ENCODE results near the gene PCNT. TPM values are rescaled to one million over a fixed set of nuclear protein-coding genes. Genes with fewer than 3 reads are reported as not detected.

Gene PCNT
- total and polyA plus RNA-seq, 10 of the 15 experiments (the other 5 are each of a cell fraction or from before 2014, with no cell fraction given): 2.9 to 39.6 (median 20.5) TPM

GRCh38 chr21:46299167-46299566 is 24.8 kb upstream of the PCNT start (continued):
- no peak for TF ChIP-seq RBBP5 (conservative IDR thresholded peaks at IDR 0.05)

- no peaks in the 10 kb centered on the region for H3K9me3 ChIP-seq (replicated peaks; ENCODE audit: control insufficient read depth, insufficient read depth, low read length)
- H3K36me3 ChIP-seq (ENCODE audit: control insufficient read depth in 2 of 2, insufficient read depth in 2 of 2, low read length in 1 of 2): peaks cover 3 to 12% of the 10 kb centered on the region in 2 experiments; a peak in 3 of 4 replicates
These were observed 22.2 kb upstream of the PCNT start for GRCh38 chr21:46301759-46302158.

More at GRCh38 chr21:46301759-46302158, 22.2 kb upstream of the PCNT start:
- intact Hi-C loops (cut with micrococcal nuclease; ENCODE audit: unreplicated experiment): no loop called here
- TF ChIP-seq E4F1 (IDR thresholded peaks at IDR 0.05; ENCODE audit: borderline replicate concordance, partially characterized antibody) (no peak), PBX3 (IDR thresholded peaks at IDR 0.05; ENCODE audit: insufficient replicate concordance, low read depth, low read length) (no peak), RFX5 (IDR thresholded peaks at IDR 0.05; ENCODE audit: low read depth, low read length) (no peak), ATF2 (IDR thresholded peaks at IDR 0.05; ENCODE audit: low read length) (no peak), POU2F2 (IDR thresholded peaks at IDR 0.05; ENCODE audit: borderline replicate concordance, low read depth, low read length) (no peak), ZNF217 (IDR thresholded peaks at IDR 0.05) (no peak), IKZF1 (conservative IDR thresholded peaks at IDR 0.05) (no peak), RELA (IDR thresholded peaks at IDR 0.05; ENCODE audit: borderline replicate concordance, partially characterized antibody) (no peak)
- 94% methylated on average over 14 of the region's 14 CpGs for WGBS (ENCODE audit: insufficient coverage, insufficient replicate concordance, low lambda C conversion rate, missing lambda C conversion rate)
- POLR2A ChIA-PET: no interaction called here
- RAD21 ChIA-PET (ENCODE audit: unreplicated experiment): no interaction called here
- H2AFZ ChIP-seq (ENCODE audit: control insufficient read depth, low read depth, low read length): no peak overlapping the region
- no peaks in the 10 kb centered on the region for H3K79me2 ChIP-seq (ENCODE audit: control insufficient read depth, insufficient read depth, low read length)
- no peak overlapping the region for H3K4me3 ChIP-seq
- H4K20me1 ChIP-seq (ENCODE audit: control insufficient read depth, insufficient read depth): no peaks in the 10 kb centered on the region
- no peaks in the 10 kb centered on the region for H3K27me3 ChIP-seq (replicated peaks in 1 of 2; ENCODE audit: control insufficient read depth in 2 of 2, insufficient read depth in 2 of 2, low read length in 1 of 2)
- BruUV-seq (replicated peaks): no TSS peak
- H3K4me2 ChIP-seq (ENCODE audit: control insufficient read depth, insufficient read depth): no peak overlapping the region
- CTCF ChIA-PET: no interaction called here
- in situ Hi-C loops (cut with MboI): no loop called here
- no peaks in the 10 kb centered on the region for H3K4me1 ChIP-seq (ENCODE audit: control insufficient read depth, insufficient read depth, low read length)
- SMC1A ChIA-PET (ENCODE audit: uncharacterized antibody, unreplicated experiment): no interaction called here
- H3K27ac ChIP-seq (ENCODE audit: control insufficient read depth, insufficient read depth): no peak overlapping the region
- FAIRE-seq (no peak), ATAC-seq (no peak), DNase-seq (ENCODE audit: low read depth, low spot score) (no peak)
- no peak overlapping the region for H3K9ac ChIP-seq (ENCODE audit: control insufficient read depth, insufficient read depth, low read length)
